GM21360 (cell line): Measurements from ENCODE around the gene NEAT1.

Experiments used
- ATAC-seq: cut with Tn5 transposase; IDR thresholded peaks from one replicate; pipeline ENCODE4 v1.9.1; 2021; ENCODE audit warnings: mild to moderate bottlenecking, moderate library complexity; ENCODE audit not compliant: unreplicated experiment

Gene NEAT1

DNA sequence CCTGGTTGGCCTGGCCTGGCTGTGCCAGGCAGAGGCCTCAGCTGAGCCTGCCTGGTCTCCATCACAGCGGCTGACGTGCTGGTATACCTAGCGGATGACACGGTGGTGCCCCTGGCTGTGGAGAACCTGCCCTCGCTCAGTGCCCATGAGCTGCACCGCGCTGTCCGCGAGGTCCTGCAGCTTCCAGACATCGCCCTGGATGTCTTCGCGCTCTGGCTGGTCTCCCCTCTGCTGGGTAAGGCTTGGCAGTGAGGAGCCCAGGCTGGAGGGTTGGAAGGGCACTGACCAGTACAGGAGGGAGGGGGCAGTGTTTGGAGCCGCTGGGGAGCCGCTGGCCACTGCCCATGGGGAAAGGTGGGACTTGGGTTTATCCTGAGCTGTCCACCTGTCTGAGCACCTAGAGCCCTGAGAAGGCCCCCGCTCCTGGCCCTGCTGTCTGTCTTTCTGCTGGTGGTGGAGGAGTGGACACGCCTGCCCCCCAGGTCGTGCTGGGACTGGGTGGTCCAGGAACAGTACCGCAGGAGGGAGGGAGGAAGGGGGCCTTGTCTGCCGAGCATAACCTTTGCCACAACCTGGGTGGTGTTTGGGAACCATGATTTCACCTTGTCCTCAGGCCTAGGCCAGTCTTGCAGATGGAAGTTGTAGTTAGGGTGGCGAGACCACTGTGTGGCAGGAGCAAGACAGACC, 33.2 kb upstream of the NEAT1 start:
- ATAC-seq, result no peak

GRCh38 chr11:65390099-65390941, 32.3 kb upstream of the NEAT1 start:
- no peak for ATAC-seq

DNA sequence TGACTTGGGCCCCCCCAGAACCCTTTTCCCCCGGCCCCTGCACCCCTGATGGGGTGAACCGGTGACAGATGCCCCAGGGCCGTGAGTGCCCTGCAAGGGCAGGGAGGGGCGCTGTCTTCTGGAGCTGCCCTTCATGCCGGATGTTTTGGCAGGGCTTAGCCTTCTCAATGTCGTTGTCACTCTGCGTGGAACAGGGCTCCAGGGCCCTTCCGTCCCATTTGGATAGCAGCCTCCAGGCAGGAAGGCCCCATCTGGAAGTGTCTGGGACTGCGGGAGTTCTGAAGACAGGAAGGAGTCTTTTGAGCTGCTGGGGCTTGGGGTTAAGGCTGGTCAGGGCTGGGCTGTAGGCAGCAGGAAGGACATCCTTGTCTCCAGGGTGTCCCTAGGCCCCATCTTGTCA, 31.6 kb upstream of the NEAT1 start:
- ATAC-seq, result no peak

DNA sequence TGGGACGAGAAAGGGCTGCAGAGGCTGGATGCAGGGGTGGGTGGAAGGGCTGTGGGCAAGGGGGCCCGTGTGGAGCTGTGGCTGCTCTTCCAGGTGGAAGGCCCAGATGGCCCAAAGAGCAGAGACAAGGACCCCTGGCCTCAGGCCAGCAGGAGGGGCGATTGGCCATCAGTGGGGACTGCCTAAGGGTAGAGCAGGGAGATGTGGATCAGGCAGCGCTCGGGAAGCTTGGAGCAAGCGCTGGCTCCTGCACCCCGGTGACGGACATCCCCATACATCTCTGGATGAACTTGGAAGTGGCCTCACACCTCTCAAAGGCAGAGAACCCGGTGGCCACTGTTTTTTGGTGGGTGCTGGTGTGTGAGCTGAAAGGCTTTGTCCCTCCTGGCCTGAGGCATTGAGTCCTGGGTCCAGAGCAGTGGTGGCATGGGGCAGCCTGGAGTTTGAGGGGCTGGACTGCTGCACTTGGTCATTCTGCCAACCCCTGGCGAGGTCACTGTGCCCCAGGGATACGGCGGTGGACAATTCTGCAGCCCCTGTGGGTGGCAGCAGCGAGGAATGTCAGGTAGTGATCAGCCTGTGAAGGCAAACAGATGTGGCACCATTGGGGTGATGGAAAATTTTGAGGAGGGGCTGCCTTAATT, 30.3 kb upstream of the NEAT1 start:
- no peak for ATAC-seq

DNA sequence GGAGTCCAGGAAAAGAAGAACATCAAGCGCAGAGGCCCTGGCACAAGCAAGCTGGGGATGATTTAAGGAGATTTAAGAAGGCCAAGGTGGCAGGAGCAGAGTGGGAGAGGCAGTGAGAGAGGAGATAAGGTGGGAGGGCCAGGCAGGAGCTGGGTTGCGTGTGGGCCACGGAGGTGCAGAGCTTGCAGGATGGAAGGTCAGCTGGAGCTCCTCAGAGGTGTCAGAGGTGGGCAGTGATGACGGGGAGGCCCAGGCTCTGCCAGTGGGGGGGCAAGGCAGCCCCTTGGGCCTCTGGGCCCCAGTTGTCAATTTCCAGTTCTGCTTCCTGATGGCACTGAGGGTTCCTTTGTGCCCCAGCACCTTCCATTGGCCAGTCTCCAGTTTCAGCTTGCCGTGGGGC, 29.7 kb upstream of the NEAT1 start:
- ATAC-seq, result no peak

GRCh38 chr11:65393513-65394079, 29.0 kb upstream of the NEAT1 start:
- ATAC-seq, result no peak

DNA sequence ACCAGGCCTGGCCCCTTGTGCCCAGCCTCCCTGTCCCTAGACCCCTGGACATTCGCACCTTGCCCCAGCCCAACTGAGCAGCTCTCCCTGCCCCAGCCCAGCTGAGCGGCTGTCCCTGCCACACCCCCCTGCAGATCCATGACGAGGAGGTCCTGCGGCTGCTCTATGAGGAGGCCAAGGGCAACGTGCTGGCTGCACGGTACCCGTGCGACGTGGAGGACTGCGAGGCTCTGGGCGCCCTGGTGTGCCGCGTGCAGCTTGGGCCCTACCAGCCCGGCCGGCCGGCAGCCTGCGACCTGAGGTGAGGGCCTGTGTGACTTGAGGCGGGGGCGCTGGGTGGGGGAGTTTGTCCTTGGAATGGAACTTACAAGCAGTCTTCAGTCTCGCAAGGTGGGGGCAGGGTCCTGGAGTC, 28.5 kb upstream of the NEAT1 start:
- ATAC-seq, result no peak

GRCh38 chr11:65395961-65396530, 26.6 kb upstream of the NEAT1 start:
- ATAC-seq, result no peak

- no peak for ATAC-seq
Measured at GRCh38 chr11:65396769-65397745, 25.5 kb upstream of the NEAT1 start.

DNA sequence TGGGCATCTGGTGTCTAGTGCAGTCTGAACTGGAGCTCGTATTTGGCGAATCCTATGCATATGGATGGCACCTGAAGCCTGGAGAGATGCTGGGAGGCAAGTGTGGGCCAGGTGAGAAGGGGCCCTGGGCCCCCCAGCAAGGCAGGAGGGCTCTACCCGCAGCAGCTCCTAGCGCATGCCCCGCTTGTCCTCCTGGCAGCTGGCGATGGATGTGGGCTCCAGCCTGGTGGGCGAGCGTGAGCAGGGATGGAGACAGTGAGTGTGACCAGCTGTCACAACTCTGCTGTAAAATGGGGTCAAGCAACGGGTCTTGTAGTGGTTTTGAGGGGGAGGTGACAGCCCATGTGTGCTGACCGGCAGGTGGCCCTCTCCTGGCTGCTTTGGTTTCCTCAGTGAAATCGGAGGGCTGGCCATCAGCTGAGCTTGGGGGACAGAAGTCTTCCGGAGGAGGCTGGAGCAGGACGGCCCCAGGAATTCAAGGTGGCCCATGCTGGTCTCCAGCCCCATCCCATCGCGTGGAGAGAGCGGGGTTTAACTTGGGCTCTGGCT, 24.2 kb upstream of the NEAT1 start:
- ATAC-seq, result no peak

- ATAC-seq, result no peak
Measured at GRCh38 chr11:65399249-65399648, 23.3 kb upstream of the NEAT1 start.

GRCh38 chr11:65399845-65400244, 22.8 kb upstream of the NEAT1 start:
- no peak for ATAC-seq

- no peak for ATAC-seq
Measured at GRCh38 chr11:65400307-65401072, 22.1 kb upstream of the NEAT1 start.

DNA sequence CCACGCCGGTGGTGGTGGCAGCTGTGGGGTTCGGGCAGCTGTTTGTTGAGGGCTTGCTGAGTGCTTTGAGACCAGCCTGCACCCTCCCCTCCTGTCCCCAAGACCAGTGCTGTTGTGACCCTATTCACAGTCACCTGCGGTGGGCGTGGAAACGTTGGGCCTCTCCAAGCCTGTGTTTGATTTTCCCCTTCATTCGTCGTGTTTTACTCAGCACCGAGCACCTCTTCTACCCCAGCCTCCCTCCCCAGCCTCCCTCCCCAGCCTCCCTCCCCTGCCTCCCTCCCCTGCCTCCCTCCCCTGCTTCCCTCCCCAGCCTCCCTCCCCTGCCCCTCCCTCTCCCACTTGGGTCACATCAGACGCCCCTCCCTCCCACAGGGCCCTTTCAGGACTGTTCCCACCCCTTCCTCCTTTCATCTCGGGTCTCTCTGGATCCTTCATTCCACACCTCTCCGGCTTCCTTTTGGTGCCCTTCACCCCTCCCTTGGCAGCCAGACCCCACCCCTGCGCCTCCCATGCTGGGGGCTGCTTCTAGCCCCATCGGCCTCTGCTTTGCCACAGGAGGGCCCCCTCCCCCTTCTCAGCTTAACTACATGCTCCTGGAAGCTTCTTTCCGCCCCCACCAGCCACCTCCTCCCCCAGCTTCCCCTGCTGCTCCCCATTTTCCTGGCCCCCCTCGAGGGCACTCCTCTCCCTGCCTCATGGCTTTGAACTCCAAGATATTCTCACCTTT, 21.4 kb upstream of the NEAT1 start:
- ATAC-seq, result no peak

DNA sequence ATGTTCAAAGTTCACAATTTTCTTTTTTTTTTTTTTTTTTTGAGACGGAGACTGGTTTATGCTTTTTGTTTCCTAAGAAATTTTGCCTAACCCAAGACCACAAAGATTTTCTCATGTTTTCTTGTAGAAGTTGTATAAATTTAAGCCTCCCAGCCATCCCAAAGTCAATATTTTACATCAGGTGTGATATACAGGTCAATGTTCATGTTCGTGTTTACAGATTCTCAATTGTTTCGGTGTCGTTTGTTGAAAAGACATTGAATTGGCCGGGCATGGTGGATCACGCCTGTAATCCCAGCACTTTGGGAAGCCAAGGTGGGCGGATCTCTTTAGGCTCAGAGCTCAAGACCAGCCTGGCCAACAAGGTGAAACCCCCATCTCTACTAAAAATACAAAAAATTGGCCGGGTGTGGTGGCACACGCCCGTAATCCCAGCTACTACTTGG, 20.8 kb upstream of the NEAT1 start:
- no peak for ATAC-seq

GRCh38 chr11:65402790-65403189, 19.8 kb upstream of the NEAT1 start:
- ATAC-seq, result no peak

GRCh38 chr11:65403607-65404121, 18.9 kb upstream of the NEAT1 start:
- ATAC-seq, result no peak

- no peak for ATAC-seq
Measured at GRCh38 chr11:65404210-65404609, 18.4 kb upstream of the NEAT1 start.
